ENCODE measurements around the gene SUMF2. TPM values are rescaled to one million over a fixed set of nuclear protein-coding genes. Genes with fewer than 3 reads are reported as not detected.

The SUMF2 gene
- total and polyA plus RNA-seq, 2 experiments from 2014 or later, result 32.9 to 45.7 TPM

GRCh38 chr7:56115852-56116538 is 51.9 kb downstream of the SUMF2 start, which contains the start of gene NUPR2:
NUPR2 (minus strand) TSS chr7:56116417; CDS start chr7:56116314, 103 bp downstream.
- H3K4me1 ChIP-seq (ENCODE audit: insufficient read depth), result no peaks in the 10 kb centered on the region
- no peaks in the 10 kb centered on the region for H3K36me3 ChIP-seq (ENCODE audit: insufficient read depth)
- Mint-ChIP-seq H3K36me3 (ENCODE audit: low read depth) (peaks cover 26% of the 10 kb centered on the region), H3K4me3 (no peak within 1 kb of the TSS), H3K9me3 (peaks cover 94% of the 10 kb centered on the region), H3K4me1 (no peaks in the 10 kb centered on the region), H3K27ac (no peak within 1 kb of the TSS), H3K27me3 (ENCODE audit: insufficient read depth, low read depth, poor library complexity) (no peaks in the 10 kb centered on the region)
- H4K20me1 ChIP-seq (replicated peaks; ENCODE audit: insufficient read depth), result no peaks in the 10 kb centered on the region
- TF ChIP-seq ZNF462 (CRISPR knock-in tag; IDR thresholded peaks at IDR 0.05) (no peak), POLR2AphosphoS5 (IDR thresholded peaks at IDR 0.05; ENCODE audit: low read depth) (no peak), EZH2 (IDR thresholded peaks at IDR 0.05; ENCODE audit: low read depth, unreplicated experiment) (no peak), ZNF331 (CRISPR knock-in tag; IDR thresholded peaks at IDR 0.05; ENCODE audit: low read depth) (no peak), REST (IDR thresholded peaks at IDR 0.05; ENCODE audit: unreplicated experiment) (no peak), JUNB (IDR thresholded peaks at IDR 0.05; ENCODE audit: unreplicated experiment) (no peak)
- DNase-seq (ENCODE audit: low spot score) (no peak), ATAC-seq (no peak)
- no peaks in the 10 kb centered on the region for H3K79me2 ChIP-seq (replicated peaks; ENCODE audit: insufficient read depth)
- H3K4me3 ChIP-seq, result no peak within 1 kb of the TSS
- no peaks in the 10 kb centered on the region for H3F3A ChIP-seq (replicated peaks; ENCODE audit: low read depth)
- H3K9me2 ChIP-seq (ENCODE audit: insufficient read depth), result no peaks in the 10 kb centered on the region
- H3K4me2 ChIP-seq, result no peak within 1 kb of the TSS
- H3K27me3 ChIP-seq (ENCODE audit: insufficient read depth), result no peaks in the 10 kb centered on the region
- no peak within 1 kb of the TSS for H2AFZ ChIP-seq
- H3K27ac ChIP-seq (ENCODE audit: low read depth), result no peak within 1 kb of the TSS

All from GM23338 (cell line).